GM19035 (cell line): Measurements from ENCODE around the gene ARHGEF10L.

Experiments used
- ATAC-seq: cut with Tn5 transposase; IDR thresholded peaks from one replicate; pipeline ENCODE4 v1.9.1; 2021; ENCODE audit not compliant: unreplicated experiment

ARHGEF10L gene

GRCh38 chr1:17631410-17631809 lies 91.9 kb downstream of the ARHGEF10L start:
- ATAC-seq = no peak

- ATAC-seq = no peak
These were observed 92.6 kb downstream of the ARHGEF10L start for GRCh38 chr1:17632106-17632505.

GRCh38 chr1:17632541-17633184 lies 93.2 kb downstream of the ARHGEF10L start:
- no peak for ATAC-seq

GRCh38 chr1:17633654-17634053 lies 94.2 kb downstream of the ARHGEF10L start:
- no peak for ATAC-seq

- ATAC-seq = no peak
These were observed 95.8 kb downstream of the ARHGEF10L start for GRCh38 chr1:17635276-17635675.

- no peak for ATAC-seq
These were observed 96.3 kb downstream of the ARHGEF10L start for GRCh38 chr1:17635811-17636210.

GRCh38 chr1:17636612-17637011 lies 97.1 kb downstream of the ARHGEF10L start:
- ATAC-seq = no peak

GRCh38 chr1:17637055-17637454 lies 97.6 kb downstream of the ARHGEF10L start:
- no peak for ATAC-seq

- ATAC-seq = no peak
These were observed 100.3 kb downstream of the ARHGEF10L start for GRCh38 chr1:17639703-17640340.

- no peak for ATAC-seq
These were observed 100.9 kb downstream of the ARHGEF10L start for GRCh38 chr1:17640393-17640792.

- no peak for ATAC-seq
These were observed 101.5 kb downstream of the ARHGEF10L start for GRCh38 chr1:17640975-17641374.

GRCh38 chr1:17642169-17642568 lies 102.7 kb downstream of the ARHGEF10L start:
- ATAC-seq = no peak

- no peak for ATAC-seq
These were observed 103.4 kb downstream of the ARHGEF10L start for GRCh38 chr1:17642943-17643342.

- no peak for ATAC-seq
These were observed 104.6 kb downstream of the ARHGEF10L start for GRCh38 chr1:17643861-17644703.

GRCh38 chr1:17645068-17645911 lies 105.8 kb downstream of the ARHGEF10L start:
- no peak for ATAC-seq

- no peak for ATAC-seq
These were observed 107.2 kb downstream of the ARHGEF10L start for GRCh38 chr1:17646444-17647280.

- ATAC-seq = no peak
These were observed 109.1 kb downstream of the ARHGEF10L start for GRCh38 chr1:17648457-17649145.

GRCh38 chr1:17649371-17650106 lies 110.0 kb downstream of the ARHGEF10L start:
- ATAC-seq = no peak

GRCh38 chr1:17653276-17653675 lies 113.8 kb downstream of the ARHGEF10L start:
- ATAC-seq = no peak
